Bronchial epithelial cell (primary cell): ENCODE results near the gene PAX5. TPM values are rescaled to one million over a fixed set of nuclear protein-coding genes. Genes with fewer than 3 reads are reported as not detected.

ENCODE experiments used
- DNase-seq: peaks from one replicate; pipeline ENCODE4 v3.0.0-alpha.2; 2010; ENCODE audit warnings: low read depth
- FAIRE-seq: peaks from 2 replicates; lab custom pipeline; 2011; peaks lifted over from hg19 to GRCh38; lab: Jason Lieb, UNC
- H3K27me3 ChIP-seq: 2 replicates; pipeline ENCODE4 v1.5.1; 2011; ENCODE audit warnings: low read length; ENCODE audit not compliant: control insufficient read depth, insufficient read depth
- H3K36me3 ChIP-seq: 2 replicates; pipeline ENCODE4 v1.5.1; 2011; ENCODE audit warnings: low read length; ENCODE audit not compliant: control insufficient read depth, insufficient read depth
- H3K4me3 ChIP-seq: 2 replicates; pipeline ENCODE4 v1.5.1; 2011; ENCODE audit warnings: mild to moderate bottlenecking, low read depth, low read length, control low read depth
- total RNA-seq: library from RNA; depleted of rRNA; stranded (reverse); fragments of >200 nt; gene quantifications from 2 replicates; pipeline ENCODE4 v1.2.1, GENCODE V29; 2014
- TF ChIP-seq, protein P1 (sequence below): IDR thresholded peaks from 2 replicates; pipeline ENCODE4 v1.5.1; 2011; ENCODE audit warnings: mild to moderate bottlenecking, moderate library complexity, low read length, control low read depth, inconsistent platforms; ENCODE audit not compliant: insufficient read depth, severe bottlenecking

PAX5 gene
- total RNA-seq, 1 donor from 2014 or later = not detected

DNA sequence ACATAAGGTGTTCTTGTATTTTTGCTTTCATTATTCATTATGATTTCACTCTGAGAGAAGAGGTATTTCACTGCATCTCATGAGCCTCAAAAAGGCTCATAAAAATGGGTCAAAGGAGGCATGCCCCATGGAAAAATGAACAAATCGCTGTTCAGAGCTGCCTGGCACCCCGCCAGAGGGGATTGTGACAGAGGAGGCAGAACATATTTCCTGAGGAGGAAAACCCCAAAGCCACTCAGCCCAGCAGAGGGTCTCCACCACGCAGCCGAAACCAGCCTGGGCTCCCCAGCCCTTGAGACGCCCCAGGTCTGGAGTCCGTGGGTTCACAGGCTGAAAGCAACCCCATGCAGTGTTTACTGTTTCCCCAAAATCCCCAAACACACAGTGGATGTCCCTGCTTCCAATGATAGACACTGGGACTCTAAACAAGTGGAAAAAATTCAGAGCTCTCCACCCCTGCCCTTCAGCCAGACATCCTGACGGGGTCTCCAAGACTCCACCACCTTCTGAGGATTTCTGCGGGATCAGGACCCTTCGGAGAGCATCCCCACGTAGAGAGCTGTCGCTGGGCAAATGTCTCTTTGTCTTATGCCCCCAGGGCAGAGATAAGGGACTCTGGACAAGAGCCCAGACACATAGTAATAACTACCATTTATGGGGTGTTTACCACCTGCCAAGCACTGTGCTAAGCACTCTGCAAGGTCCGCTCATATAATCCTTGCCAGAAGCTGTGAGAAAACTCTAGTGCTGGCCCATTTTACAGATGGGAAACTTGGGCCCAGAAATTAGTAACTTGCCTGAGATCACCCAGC, 122.3 kb downstream of the PAX5 start:
- Histone ChIP-seq H3K4me3 (no peak overlapping the region), H3K36me3 (no peaks in the 10 kb centered on the region), H3K27me3 (peaks cover 21% of the 10 kb centered on the region)
- DNase-seq (no peak), FAIRE-seq (no peak)
- TF ChIP-seq, protein P1, sequence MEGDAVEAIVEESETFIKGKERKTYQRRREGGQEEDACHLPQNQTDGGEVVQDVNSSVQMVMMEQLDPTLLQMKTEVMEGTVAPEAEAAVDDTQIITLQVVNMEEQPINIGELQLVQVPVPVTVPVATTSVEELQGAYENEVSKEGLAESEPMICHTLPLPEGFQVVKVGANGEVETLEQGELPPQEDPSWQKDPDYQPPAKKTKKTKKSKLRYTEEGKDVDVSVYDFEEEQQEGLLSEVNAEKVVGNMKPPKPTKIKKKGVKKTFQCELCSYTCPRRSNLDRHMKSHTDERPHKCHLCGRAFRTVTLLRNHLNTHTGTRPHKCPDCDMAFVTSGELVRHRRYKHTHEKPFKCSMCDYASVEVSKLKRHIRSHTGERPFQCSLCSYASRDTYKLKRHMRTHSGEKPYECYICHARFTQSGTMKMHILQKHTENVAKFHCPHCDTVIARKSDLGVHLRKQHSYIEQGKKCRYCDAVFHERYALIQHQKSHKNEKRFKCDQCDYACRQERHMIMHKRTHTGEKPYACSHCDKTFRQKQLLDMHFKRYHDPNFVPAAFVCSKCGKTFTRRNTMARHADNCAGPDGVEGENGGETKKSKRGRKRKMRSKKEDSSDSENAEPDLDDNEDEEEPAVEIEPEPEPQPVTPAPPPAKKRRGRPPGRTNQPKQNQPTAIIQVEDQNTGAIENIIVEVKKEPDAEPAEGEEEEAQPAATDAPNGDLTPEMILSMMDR = no peak

GRCh38 chr9:36911037-36911436, 123.0 kb downstream of the PAX5 start:
- no peaks in the 10 kb centered on the region for H3K36me3 ChIP-seq
- DNase-seq (no peak), FAIRE-seq (no peak)
- H3K27me3 ChIP-seq = peaks cover 26% of the 10 kb centered on the region
- TF ChIP-seq, protein P1 = no peak
- H3K4me3 ChIP-seq = no peak overlapping the region

DNA sequence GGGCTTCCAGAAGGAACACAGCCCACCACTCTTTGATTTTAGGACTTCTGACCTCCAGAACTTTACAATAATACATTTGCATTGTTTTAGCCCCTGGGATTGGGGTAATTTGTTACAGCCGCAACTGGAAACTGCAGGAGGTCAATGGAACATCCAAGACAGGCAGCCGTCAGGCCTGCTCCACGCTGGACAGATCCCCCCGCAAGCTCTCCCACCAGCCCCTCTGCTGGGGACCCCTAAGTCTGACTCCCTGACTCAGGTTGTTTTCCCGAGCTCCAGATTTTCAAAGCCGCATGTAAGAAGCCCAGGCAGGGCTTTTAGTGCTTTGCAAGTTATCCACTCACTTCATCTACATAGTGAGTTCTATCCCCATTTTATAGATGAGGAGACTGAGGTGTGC, 127.6 kb downstream of the PAX5 start:
- TF ChIP-seq, protein P1 = no peak
- H3K36me3 ChIP-seq = no peaks in the 10 kb centered on the region
- H3K27me3 ChIP-seq = peaks cover 19% of the 10 kb centered on the region
- H3K4me3 ChIP-seq = no peak overlapping the region
- no peak for DNase-seq
- FAIRE-seq = no peak

- H3K4me3 ChIP-seq = no peak overlapping the region
- no peak for DNase-seq
- no peaks in the 10 kb centered on the region for H3K36me3 ChIP-seq
- H3K27me3 ChIP-seq = peaks cover 18% of the 10 kb centered on the region
- no peak for FAIRE-seq
- TF ChIP-seq, protein P1 = peak; percentile 3
Observed at GRCh38 chr9:36905101-36906066, 128.7 kb downstream of the PAX5 start.

DNA sequence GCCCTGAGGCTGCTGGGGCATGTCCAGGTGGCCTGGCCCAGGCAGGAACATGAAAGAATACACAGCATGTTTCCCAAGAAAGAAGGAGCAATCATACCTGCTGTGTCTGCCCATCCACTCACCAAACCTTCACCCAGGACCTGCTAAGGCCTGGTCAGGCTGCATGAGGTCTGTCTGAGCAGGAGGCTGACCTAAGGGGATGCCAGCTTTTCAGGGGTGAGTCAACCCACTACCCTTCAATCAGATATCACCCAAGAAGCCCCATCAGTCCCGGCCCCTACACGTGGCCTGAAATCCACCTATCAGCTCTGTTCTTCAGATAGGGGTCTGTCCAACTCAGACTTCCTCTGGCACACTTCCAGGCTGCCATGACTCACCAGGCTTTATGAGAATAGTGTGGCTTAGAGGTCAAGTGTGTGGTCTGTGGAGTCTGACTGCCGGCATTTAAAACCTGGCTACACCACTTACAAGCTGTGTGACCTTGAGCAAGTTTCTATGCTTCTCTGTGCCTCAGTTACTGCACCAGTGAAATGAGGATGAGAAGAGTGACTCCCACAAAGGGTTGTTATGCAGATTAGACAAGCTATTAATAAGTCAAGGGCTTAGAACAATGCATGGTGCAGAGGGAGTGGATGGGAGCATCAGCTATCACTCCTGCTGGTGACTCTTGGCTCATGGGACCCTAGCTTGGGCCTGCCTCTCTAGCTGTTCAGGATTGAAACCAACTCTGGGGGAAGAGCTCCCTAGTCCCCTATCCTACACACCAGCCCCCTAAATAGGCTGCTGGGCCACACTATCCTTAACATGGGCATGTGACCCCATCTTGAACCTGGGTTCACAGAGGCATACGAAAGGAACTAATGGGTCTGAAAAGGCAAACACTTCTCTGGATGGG, 130.3 kb downstream of the PAX5 start:
- Histone ChIP-seq H3K36me3 (no peaks in the 10 kb centered on the region), H3K4me3 (no peak overlapping the region), H3K27me3 (peaks cover 12% of the 10 kb centered on the region)
- FAIRE-seq (peak; percentile 28), DNase-seq (peak; percentile 55)
- TF ChIP-seq, protein P1 = no peak
